Right ventricle myocardium superior (tissue), 1 donor: Measurements from ENCODE around the gene PCDH7. TPM values are rescaled to one million over a fixed set of nuclear protein-coding genes. Genes with fewer than 3 reads are reported as not detected.

Experiments
- ATAC-seq: fragments of 200-7000 bp; cut with Tn5 transposase; one replicate; pipeline ENCODE4 v1.9.1; 2020; ENCODE audit warnings: mild to moderate bottlenecking; ENCODE audit not compliant: poor library complexity
- DNase-seq: peaks from one replicate; pipeline ENCODE4 v3.0.0-alpha.2; 2020
- intact Hi-C: fragments of 100-400 bp; cut with DNase I; formaldehyde crosslinking; loops from one replicate; pipeline ENCODE4 v1.11.2; 2022
- long read RNA-seq: library from polyadenylated mRNA; unstranded; transcript quantifications from one replicate; pipeline ENCODE4 v2.0.0, GENCODE V29; 2021
- total RNA-seq: library from RNA; stranded (reverse); fragmentation: NEBNext Ultra II Directional; extraction: Animal tissue kit (Norgen Biotek cat#: 25700); gene quantifications from one replicate; pipeline ENCODE4 v1.2.1, GENCODE V29; 2021
- donor health status: DM: no; HTN: yes; CAD: no; lungs with severe emphysema.

Gene PCDH7
- total RNA-seq: 18.7 TPM
- long read RNA-seq, full-length matches to known transcripts: 7 of 11 reads
- long read RNA-seq, partial matches to known transcripts: 3 of 11 reads
- long read RNA-seq, other reads (novel, unspliced or antisense): 1 of 11 reads

- intact Hi-C loops: no loop called here
- ATAC-seq: peak; percentile 47
- DNase-seq: peak; percentile 49
Measured at GRCh38 chr4:30720021-30720660, at the start of gene PCDH7. TSS of gene PCDH7 (plus strand) at chr4:30720369. CDS start at chr4:30721423, 1,054 bp downstream.

- ATAC-seq: no peak
- intact Hi-C loops: no loop called here
- DNase-seq: no peak
Measured at GRCh38 chr4:30671926-30672448, 48.2 kb upstream of the PCDH7 start.

- no peak for DNase-seq
- intact Hi-C loops: no loop called here
- ATAC-seq: no peak
Measured at GRCh38 chr4:30696191-30696590, 24.0 kb upstream of the PCDH7 start.

- intact Hi-C loops: loop anchor here (10.0 kb wide), 1 partner anchor 960 kb away; no protein-coding TSS in a partner anchor
- peak; percentile 52 for ATAC-seq
- peak; percentile 49 for DNase-seq
Measured at GRCh38 chr4:30714408-30715031, 5.6 kb upstream of the PCDH7 start.

- DNase-seq (no peak), ATAC-seq (no peak)
- intact Hi-C loops: loop anchor here (10.0 kb wide), 1 partner anchor 959 kb away; no protein-coding TSS in a partner anchor
Measured at GRCh38 chr4:30716158-30716557, 4.0 kb upstream of the PCDH7 start.

GRCh38 chr4:30716681-30717207, 3.4 kb upstream of the PCDH7 start:
- DNase-seq (no peak), ATAC-seq (no peak)
- intact Hi-C loops: loop anchor here (10.0 kb wide), 1 partner anchor 958 kb away; no protein-coding TSS in a partner anchor

GRCh38 chr4:30717208-30718020, 2.8 kb upstream of the PCDH7 start:
- DNase-seq (peak; percentile 49), ATAC-seq (peak; percentile 9)
- intact Hi-C loops: loop anchor here (10.0 kb wide), 1 partner anchor 957 kb away; no protein-coding TSS in a partner anchor

- intact Hi-C loops: loop anchor here (10.0 kb wide), 1 partner anchor 957 kb away; no protein-coding TSS in a partner anchor
- DNase-seq (peak; percentile 65), ATAC-seq (peak; percentile 27)
Measured at GRCh38 chr4:30718021-30718542, 2.1 kb upstream of the PCDH7 start.

- no peak for DNase-seq
- no peak for ATAC-seq
- intact Hi-C loops: loop anchor here (10.0 kb wide), 1 partner anchor 956 kb away; no protein-coding TSS in a partner anchor
Measured at GRCh38 chr4:30718641-30719453, 1.3 kb upstream of the PCDH7 start.

GRCh38 chr4:30719454-30720020, 632 bp upstream of the PCDH7 start:
- peak; percentile 63 for ATAC-seq
- DNase-seq: peak; percentile 63
- intact Hi-C loops: loop anchor here (10.0 kb wide), 1 partner anchor 955 kb away; no protein-coding TSS in a partner anchor

GRCh38 chr4:30720661-30721184, 554 bp downstream of the PCDH7 start:
- peak; percentile 53 for DNase-seq
- intact Hi-C loops: no loop called here
- peak; percentile 34 for ATAC-seq

GRCh38 chr4:30721185-30722091, 1.3 kb downstream of the PCDH7 start:
- DNase-seq (peak; percentile 53), ATAC-seq (peak; percentile 42)
- intact Hi-C loops: no loop called here

- intact Hi-C loops: no loop called here
- DNase-seq: no peak
Measured at GRCh38 chr4:30722092-30722358, 1.9 kb downstream of the PCDH7 start.

GRCh38 chr4:30722359-30723200, 2.4 kb downstream of the PCDH7 start:
- peak; percentile 41 for DNase-seq
- no peak for ATAC-seq
- intact Hi-C loops: no loop called here

More at GRCh38 chr4:30722092-30722358, 1.9 kb downstream of the PCDH7 start:
- ATAC-seq: no peak
